ENCODE results near the gene CCL13. TPM values are rescaled to one million over a fixed set of nuclear protein-coding genes. Genes with fewer than 3 reads are reported as not detected.

The CCL13 gene
- total RNA-seq, 1 experiment from 2014 or later, result not detected

Other genes starting within 250 kb of the CCL13 start
- not detected in 2 replicates for gene CCL2, start 101.2 kb upstream of the CCL13 start, total RNA-seq (2014; rRNA removed; shearing (Covaris generic))
- gene CCL7, start 86.3 kb upstream of the CCL13 start, total RNA-seq (2014; rRNA removed; shearing (Covaris generic)), result not detected in 2 replicates
- not detected in 2 replicates for gene CCL11, start 70.7 kb upstream of the CCL13 start, total RNA-seq (2014; rRNA removed; shearing (Covaris generic))
- not detected in 2 replicates for gene CCL8, start 37.0 kb upstream of the CCL13 start, total RNA-seq (2014; rRNA removed; shearing (Covaris generic))
- gene CCL1, start 6.8 kb downstream of the CCL13 start, total RNA-seq (2014; rRNA removed; shearing (Covaris generic)), result not detected in 2 replicates
- gene TMEM132E, start 223.1 kb downstream of the CCL13 start, total RNA-seq (2014; rRNA removed; shearing (Covaris generic)), result 6.8 and 7.0 TPM in 2 replicates

All from NCI-H460 (cell line).